ENCODE data around the gene GPATCH1. TPM values are rescaled to one million over a fixed set of nuclear protein-coding genes. Genes with fewer than 3 reads are reported as not detected.

GPATCH1 gene
- total and polyA plus RNA-seq, 10 of the 15 experiments (the other 5 are each of a cell fraction or from before 2014, with no cell fraction given): 4.5 to 9.6 (median 7.2) TPM

DNA sequence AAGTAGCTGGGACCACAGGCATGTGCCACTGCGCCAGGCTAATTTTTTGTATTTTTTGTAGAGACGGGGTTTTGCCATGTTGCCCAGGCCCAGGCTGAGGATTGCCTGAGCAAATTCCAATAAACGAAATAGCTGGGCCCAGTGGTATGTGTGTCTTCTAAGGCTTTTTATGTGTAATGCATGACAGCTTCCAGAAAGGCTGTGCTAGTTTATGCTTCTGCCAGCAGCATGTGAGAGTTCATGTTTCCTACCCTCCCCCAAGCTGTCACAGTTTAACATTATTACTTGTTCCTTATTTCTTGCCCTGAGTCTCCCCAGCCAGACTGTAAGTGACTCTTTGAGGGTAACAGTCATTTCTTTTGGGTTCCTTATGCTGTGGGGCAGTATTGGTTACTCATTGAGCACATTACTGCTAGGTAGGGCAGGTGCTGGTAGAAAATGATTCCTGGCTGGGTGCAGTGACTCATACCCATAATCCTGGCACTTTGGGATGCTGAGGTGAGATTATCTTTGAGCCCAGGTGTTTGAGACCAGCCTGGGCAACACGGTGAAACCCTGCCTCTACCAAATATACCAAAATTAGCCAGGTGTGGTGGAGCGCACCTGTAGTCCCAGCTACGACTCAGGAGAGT lies 13.6 kb downstream of the GPATCH1 start:
- no peaks in the 10 kb centered on the region for H3K27me3 ChIP-seq (replicated peaks in 1 of 2; ENCODE audit: control insufficient read depth in 2 of 2, insufficient read depth in 2 of 2, low read length in 1 of 2)
- H4K20me1 ChIP-seq (ENCODE audit: control insufficient read depth, insufficient read depth): no peaks in the 10 kb centered on the region
- FAIRE-seq: no peak
- no TSS peak for BruUV-seq (replicated peaks)
- POLR2A ChIA-PET: no interaction called here
- H3K4me2 ChIP-seq (ENCODE audit: control insufficient read depth, insufficient read depth): no peak overlapping the region
- H3K9ac ChIP-seq (ENCODE audit: control insufficient read depth, insufficient read depth, low read length): no peak overlapping the region
- CTCF ChIA-PET: no interaction called here
- no peak for DNase-seq (ENCODE audit: low read depth, low spot score)
- no peak overlapping the region for H2AFZ ChIP-seq (ENCODE audit: control insufficient read depth, low read depth, low read length)
- SMC1A ChIA-PET (ENCODE audit: uncharacterized antibody, unreplicated experiment): no interaction called here
- no peaks in the 10 kb centered on the region for H3K9me3 ChIP-seq (replicated peaks; ENCODE audit: control insufficient read depth, insufficient read depth, low read length)
- no peak overlapping the region for H3K4me3 ChIP-seq
- in situ Hi-C loops (cut with MboI) (no loop called here), intact Hi-C loops (cut with micrococcal nuclease; ENCODE audit: unreplicated experiment) (no loop called here)
- H3K27ac ChIP-seq (ENCODE audit: control insufficient read depth, insufficient read depth): no peak overlapping the region
- H3K36me3 ChIP-seq (ENCODE audit: control insufficient read depth in 2 of 2, insufficient read depth in 2 of 2, low read length in 1 of 2): peaks cover 6 to 25% of the 10 kb centered on the region in 2 experiments; a peak in 3 of 4 replicates
- RAD21 ChIA-PET (ENCODE audit: unreplicated experiment): no interaction called here
- no peaks in the 10 kb centered on the region for H3K79me2 ChIP-seq (ENCODE audit: control insufficient read depth, insufficient read depth, low read length)
- ATAC-seq: no peak
- H3K4me1 ChIP-seq (ENCODE audit: control insufficient read depth, insufficient read depth, low read length): no peaks in the 10 kb centered on the region
- TF ChIP-seq POLR2AphosphoS2 (IDR thresholded peaks at IDR 0.05; ENCODE audit: low read depth, low read length) (no peak), TARDBP (IDR thresholded peaks at IDR 0.05; ENCODE audit: borderline replicate concordance) (no peak), MEF2B (IDR thresholded peaks at IDR 0.05; ENCODE audit: partially characterized antibody, poor library complexity, severe bottlenecking) (no peak), SMC3 (IDR thresholded peaks at IDR 0.05; ENCODE audit: borderline replicate concordance, low read length) (no peak), SP1 (IDR thresholded peaks at IDR 0.05; ENCODE audit: low read depth, low read length) (no peak)
- TF ChIP-seq, protein P1, sequence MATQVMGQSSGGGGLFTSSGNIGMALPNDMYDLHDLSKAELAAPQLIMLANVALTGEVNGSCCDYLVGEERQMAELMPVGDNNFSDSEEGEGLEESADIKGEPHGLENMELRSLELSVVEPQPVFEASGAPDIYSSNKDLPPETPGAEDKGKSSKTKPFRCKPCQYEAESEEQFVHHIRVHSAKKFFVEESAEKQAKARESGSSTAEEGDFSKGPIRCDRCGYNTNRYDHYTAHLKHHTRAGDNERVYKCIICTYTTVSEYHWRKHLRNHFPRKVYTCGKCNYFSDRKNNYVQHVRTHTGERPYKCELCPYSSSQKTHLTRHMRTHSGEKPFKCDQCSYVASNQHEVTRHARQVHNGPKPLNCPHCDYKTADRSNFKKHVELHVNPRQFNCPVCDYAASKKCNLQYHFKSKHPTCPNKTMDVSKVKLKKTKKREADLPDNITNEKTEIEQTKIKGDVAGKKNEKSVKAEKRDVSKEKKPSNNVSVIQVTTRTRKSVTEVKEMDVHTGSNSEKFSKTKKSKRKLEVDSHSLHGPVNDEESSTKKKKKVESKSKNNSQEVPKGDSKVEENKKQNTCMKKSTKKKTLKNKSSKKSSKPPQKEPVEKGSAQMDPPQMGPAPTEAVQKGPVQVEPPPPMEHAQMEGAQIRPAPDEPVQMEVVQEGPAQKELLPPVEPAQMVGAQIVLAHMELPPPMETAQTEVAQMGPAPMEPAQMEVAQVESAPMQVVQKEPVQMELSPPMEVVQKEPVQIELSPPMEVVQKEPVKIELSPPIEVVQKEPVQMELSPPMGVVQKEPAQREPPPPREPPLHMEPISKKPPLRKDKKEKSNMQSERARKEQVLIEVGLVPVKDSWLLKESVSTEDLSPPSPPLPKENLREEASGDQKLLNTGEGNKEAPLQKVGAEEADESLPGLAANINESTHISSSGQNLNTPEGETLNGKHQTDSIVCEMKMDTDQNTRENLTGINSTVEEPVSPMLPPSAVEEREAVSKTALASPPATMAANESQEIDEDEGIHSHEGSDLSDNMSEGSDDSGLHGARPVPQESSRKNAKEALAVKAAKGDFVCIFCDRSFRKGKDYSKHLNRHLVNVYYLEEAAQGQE (IDR thresholded peaks at IDR 0.05; ENCODE audit: low read depth, low read length): no peak
- WGBS (ENCODE audit: insufficient coverage, insufficient replicate concordance, low lambda C conversion rate, missing lambda C conversion rate): 82% methylated on average over 6 of the region's 6 CpGs
